NCI-H128 (cell line): Measurements from ENCODE around the gene ME1.
"Not testable (repeated sequence)": the region's sequence is repeated elsewhere in the genome, so short reads cannot be mapped to it uniquely, and the experiment has no call there.

Source experiments
- DNase-seq: peaks from one replicate; lab custom pipeline; 2025; ENCODE audit not compliant: unreplicated experiment; lab: John Stamatoyannopoulos, UW

Gene ME1

GRCh38 chr6:83432636-83433035 is 1.8 kb upstream of the ME1 start:
- DNase-seq: no peak

- no peak for DNase-seq
Measured at GRCh38 chr6:83431545-83432155, 799 bp upstream of the ME1 start.

DNA sequence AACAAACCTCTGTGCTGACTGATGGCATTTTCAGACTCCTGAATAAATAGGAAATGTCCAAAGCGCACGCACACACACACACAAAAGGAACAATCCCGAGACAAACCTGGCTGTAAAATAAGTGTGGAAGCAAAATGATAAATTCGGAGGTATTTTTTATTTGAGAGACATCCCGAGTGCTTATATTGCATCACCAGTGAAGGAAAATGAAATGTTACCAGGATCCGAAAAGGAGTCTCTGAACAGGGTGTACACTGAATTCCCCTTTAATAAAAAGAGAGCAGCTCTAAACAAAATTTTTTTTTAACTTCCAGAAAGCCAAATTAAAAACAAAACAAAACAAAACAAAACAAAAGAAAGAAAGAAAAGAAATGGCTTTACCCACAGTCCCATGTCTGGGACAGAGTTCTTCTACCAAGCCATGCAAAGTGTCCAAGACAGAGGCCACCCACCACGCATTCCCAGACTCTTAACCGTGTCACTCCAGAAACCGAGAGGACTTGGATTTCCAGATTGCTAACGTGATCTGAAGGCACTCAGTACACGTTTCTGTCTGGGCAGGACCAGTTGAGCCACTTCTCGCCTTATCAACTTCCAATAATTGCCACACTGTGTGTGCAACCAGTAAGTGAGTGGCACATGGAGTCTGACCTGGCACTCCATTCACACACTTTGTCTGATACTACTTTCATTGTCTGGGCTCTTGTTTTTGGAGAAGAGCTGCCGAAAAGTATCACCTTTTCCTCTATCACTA is 817 bp downstream of the ME1 start:
- DNase-seq: no peak

DNA sequence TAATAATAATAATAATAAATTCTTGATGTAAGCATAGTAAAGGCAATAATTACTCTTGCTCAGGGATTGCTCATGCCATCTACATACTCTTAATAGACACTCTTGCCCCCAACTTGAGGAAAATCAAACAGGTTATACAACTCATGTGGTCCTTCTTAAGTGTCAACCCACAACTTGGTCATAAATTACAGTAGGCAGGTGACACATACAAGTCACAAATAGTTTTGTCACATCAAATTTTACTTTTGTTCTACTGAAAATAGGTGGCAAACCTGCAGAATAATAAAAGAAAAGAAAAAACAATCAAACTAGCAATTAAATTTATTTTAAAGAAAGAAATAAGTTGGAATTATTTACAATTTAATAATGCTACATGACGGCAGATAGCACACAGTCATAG is 1.6 kb downstream of the ME1 start:
- no peak for DNase-seq

GRCh38 chr6:83424392-83425018 is 6.3 kb downstream of the ME1 start:
- DNase-seq: no peak

- no peak for DNase-seq
Measured at GRCh38 chr6:83417880-83418663, 12.8 kb downstream of the ME1 start.

GRCh38 chr6:83413068-83413467 is 17.8 kb downstream of the ME1 start:
- no peak for DNase-seq

DNA sequence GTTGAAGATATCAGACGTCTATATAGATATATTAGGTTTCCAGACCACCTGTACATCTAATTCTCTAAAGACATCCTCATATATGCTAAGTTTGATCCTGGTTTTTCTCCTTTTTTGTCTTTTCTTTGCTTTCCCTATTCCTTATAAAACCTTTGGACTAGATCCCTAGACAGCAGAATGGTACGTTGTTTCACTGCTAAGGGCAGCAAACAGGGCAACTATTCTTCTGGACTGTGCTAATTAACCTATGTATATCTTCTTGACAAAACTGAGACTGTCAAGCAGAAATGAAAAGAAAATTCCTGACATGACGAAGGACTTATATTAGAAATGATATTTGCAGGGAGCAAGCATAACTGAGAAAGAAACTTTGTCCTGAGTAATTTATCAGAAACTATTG is 19.1 kb downstream of the ME1 start:
- no peak for DNase-seq

DNA sequence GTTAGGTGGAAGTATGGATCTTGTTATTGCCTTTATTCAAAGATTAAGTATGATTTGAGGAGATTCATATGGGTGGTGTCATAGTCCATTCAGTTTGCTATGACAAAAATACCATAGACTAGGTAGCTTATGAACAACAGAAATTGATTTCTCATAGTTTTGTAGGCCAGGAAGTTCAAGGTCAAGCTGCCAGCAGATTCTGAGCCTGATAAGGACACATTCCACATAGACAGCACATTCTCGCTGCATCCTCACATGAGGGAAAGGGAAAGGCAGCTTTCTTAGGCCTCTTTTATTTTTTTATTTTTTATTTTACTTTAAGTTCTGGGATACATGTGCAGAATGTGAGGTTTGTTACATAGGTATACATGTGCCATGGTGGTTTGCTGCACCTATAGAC is 27.7 kb downstream of the ME1 start:
- no peak for DNase-seq

GRCh38 chr6:83389606-83390005 is 41.2 kb downstream of the ME1 start:
- DNase-seq: no peak

DNA sequence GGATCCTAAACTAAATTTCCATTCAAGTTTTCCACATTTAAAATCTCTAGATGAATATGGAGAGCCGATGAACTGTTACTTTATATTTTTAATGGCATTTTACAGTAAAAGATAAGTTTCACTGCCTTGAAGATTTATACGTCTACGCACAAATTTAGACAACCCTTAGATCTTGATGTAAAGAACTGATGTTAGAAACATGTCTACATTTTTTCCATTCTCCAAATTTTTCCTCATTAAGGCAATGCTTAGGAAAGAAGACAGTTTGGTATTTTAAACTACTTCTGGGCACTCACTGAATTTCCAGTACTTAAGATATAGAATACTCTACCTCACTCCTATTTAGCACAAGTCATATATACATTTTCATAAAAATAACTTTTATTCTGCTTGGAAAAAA is 45.4 kb downstream of the ME1 start:
- no peak for DNase-seq

DNA sequence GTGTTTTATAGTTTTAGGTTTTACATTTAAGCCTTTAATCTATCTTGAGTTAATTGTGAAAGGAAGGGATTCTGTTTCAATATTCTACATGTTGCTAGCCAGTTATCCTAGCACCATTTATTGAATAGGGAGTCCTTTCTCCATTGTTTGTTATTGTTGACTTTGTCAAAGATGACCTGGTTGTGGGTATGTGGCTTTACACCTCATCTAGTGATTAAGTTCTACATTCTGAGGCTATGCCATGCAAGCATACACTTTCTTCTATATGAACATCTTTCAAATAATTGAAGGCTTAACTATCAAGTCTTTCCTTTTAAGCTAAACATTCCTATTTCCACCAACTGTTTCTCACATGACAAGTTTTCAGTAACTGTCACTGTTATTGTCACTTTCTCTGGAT is 46.1 kb downstream of the ME1 start:
- DNase-seq: no peak

GRCh38 chr6:83381949-83382348 is 48.9 kb downstream of the ME1 start:
- DNase-seq: no peak

DNA sequence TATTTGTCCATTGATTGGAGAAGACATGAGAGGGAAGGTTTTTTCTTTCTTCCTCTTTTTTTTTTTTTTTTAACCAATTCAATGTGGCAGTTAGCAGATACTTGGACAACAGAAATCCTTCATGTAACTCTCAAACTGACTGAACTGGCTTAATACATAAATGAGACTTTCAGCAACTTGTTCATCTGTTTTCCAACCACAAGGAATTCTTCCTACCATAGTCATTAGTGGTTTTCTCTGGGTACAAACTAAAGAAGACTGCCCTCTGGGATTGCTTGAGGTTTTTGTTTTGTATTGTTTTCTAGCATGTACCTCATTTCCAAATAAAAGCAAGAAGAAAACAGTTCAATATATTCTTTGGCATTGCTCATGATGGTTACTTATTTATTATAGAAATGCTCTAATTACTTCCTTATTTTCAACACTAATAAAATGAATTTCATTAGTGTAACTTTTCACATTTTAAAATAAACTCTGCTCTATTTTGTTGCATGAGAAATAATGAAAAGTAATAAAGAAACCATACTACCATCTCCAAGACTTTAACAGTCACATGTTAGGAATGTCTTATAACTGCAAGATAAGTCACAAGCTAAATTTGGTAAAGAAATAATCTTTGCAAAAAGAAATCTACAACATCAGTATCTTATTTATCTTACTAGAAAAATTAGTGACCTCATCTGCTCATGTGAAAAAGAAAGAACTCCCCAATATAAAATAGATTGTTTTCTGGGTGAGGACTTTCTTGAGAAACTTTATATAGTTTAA is 52.0 kb downstream of the ME1 start:
- no peak for DNase-seq

DNA sequence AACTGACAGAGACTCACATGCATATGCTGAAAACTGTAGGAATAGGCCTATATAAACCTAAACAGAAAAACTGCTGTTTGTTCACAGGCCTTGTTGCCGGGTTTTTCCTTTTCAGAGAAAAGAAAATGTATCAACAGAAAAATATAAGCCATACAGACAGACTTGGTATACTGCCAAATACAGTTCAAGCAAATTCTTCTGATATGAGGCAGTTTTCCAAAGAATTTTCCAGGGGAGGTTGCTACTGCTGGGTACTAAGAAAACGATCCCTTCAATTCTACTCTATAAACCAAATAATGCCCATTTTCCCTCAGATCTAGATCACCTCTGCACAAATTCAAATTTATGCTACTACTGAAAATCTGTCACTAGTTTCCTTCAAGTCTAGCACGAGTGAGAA is 59.4 kb downstream of the ME1 start:
- DNase-seq: no peak

DNA sequence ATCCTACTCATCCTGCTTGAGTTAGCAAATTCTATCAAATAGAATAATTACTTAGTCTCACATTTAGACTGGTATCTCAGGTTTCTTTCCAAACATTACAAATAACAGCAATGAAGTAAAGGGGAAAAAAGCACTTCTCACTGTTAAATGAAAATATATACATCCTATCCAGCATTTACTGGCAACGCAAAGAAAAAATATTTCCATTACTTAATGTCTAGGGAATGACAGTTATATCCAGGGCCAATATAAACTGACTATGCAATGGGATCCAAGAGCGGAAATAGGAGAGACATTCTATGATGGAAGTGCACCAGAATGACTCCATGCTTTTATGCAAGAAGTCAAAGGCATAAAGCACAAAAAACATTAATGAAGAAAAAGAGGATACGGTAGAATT is 60.3 kb downstream of the ME1 start:
- DNase-seq: no peak

DNA sequence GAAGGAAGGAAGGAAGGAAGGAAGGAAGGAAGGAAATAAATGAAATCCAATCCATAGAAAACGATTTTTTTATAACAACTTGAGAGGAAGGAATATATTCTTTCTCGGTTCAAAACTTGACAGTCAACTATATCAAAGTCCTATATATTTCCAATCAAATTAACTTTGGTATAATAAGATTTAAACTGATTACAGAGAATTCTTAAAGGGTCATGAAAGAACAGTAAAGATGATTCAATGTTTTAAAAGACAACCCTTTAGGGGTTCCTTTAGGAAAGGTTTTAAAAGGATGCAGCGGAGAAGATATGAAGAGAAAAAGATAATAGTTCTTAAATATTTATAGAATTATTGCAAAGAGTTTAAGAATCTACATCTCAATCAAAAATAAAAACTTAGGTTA is 61.2 kb downstream of the ME1 start:
- no peak for DNase-seq

GRCh38 chr6:83368577-83368976 is 62.3 kb downstream of the ME1 start:
- no peak for DNase-seq

GRCh38 chr6:83367104-83367503 is 63.7 kb downstream of the ME1 start:
- DNase-seq: no peak

DNA sequence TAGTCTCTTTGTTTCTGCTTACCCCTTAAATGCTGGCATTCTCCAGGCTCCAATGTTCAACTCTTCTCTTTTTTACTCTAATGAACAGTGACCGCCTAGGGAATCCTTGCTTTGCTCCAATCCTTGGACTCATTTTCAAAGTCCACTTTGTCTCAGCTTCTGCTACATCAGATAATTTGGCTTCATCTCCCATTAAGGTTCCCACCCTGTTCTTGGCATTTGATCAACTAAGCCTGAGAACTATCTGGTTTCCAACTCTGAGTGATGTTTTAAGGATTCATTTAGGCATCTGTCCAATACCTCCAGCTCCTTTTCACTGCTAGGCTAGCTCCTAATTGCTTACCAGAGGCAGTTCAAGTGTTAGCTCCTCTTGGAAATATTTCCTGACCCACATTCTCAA is 64.9 kb downstream of the ME1 start:
- DNase-seq: no peak

GRCh38 chr6:83362349-83362748 is 68.5 kb downstream of the ME1 start:
- not testable (repeated sequence) for DNase-seq
